HepG2 (cell line): ENCODE results near the gene PLEKHM2. TPM values are rescaled to one million over a fixed set of nuclear protein-coding genes. Genes with fewer than 3 reads are reported as not detected.

Experiments used
- ATAC-seq: fragments of 200-7000 bp; cut with Tn5 transposase; 3 replicates; pipeline ENCODE4 v1.9.1; 2020; ENCODE audit warnings: mild to moderate bottlenecking, moderate library complexity
- BruUV-seq: library from RNA; stranded (reverse); fragments of 400-500 nt; replicated peaks from 2 replicates; lab custom pipeline; 2021; lab: Mats Ljungman, UMichigan
- CTCF ChIA-PET: fragments of 300-600 bp; formaldehyde crosslinking; extraction: SDS; loops from one replicate; lab custom pipeline; 2021; ENCODE audit warnings: low total read pairs, inconsistent platforms, low intra/inter-chr PET ratio; lab: Yijun Ruan, JAX
- POLR2A ChIA-PET: fragments of 350-600 bp; sonication (Branson Sonifier 250); formaldehyde crosslinking; loops from one replicate; lab custom pipeline; 2020; ENCODE audit warnings: antibody characterized with exemption, inconsistent platforms; lab: Yijun Ruan, JAX
- DNase-seq: peaks from one replicate; pipeline ENCODE4 v3.0.0-alpha.2; 2015; ENCODE audit warnings: low spot score
- FAIRE-seq: peaks from 3 replicates; lab custom pipeline; 2011; peaks lifted over from hg19 to GRCh38; lab: Jason Lieb, UNC
- H2AFZ ChIP-seq: one replicate; pipeline ENCODE4 v1.6.1; 2011; ENCODE audit warnings: low read length, inconsistent platforms
- H3K27ac ChIP-seq: fragments of 300-600 bp; 3 replicates; pipeline ENCODE4 v1.8.0; 2011; ENCODE audit warnings: mixed run types, mild to moderate bottlenecking, mixed read lengths, low read length, inconsistent platforms; ENCODE audit not compliant: insufficient read depth; ENCODE audit errors: extremely low read length
- H3K27me3 ChIP-seq, 2 experiments: fragments of 200-600 bp in 1 of 2; 2 replicates in 1 of 2; 3 replicates in 1 of 2; pipeline versions ENCODE4 v1.6.0 to v1.8.0; 2011; ENCODE audit warnings: low read length in 2 of 2, mild to moderate bottlenecking in 2 of 2, moderate library complexity in 2 of 2, inconsistent platforms in 1 of 2; ENCODE audit not compliant: insufficient read depth in 2 of 2, control insufficient read depth in 1 of 2
- H3K36me3 ChIP-seq, 2 experiments: fragments of 200-600 bp in 1 of 2; replicated peaks in 1 of 2; 2 replicates in 1 of 2; 3 replicates in 1 of 2; pipeline versions ENCODE4 v1.5.1 to v1.8.0; 2011; ENCODE audit warnings: low read length in 2 of 2, inconsistent platforms in 1 of 2; ENCODE audit not compliant: insufficient read depth in 2 of 2, control insufficient read depth in 1 of 2
- H3K4me1 ChIP-seq: 2 replicates; pipeline ENCODE4 v1.5.1; 2012; ENCODE audit warnings: low read length, inconsistent platforms; ENCODE audit not compliant: insufficient read depth
- H3K4me2 ChIP-seq: 2 replicates; pipeline ENCODE4 v1.6.0; 2011; ENCODE audit warnings: low read depth, low read length, inconsistent platforms
- H3K4me3 ChIP-seq, 3 experiments: fragments of 200-600 bp in 1 of 3; sonication (generic), shearing (Covaris generic) in 1 of 3; replicated peaks in 1 of 3; 2 replicates each; pipeline ENCODE4 v1.5.1; 2011 to 2016; ENCODE audit warnings: low read length in 3 of 3, inconsistent platforms in 2 of 3, low read depth in 2 of 3, mild to moderate bottlenecking in 2 of 3, control low read depth in 1 of 3, mixed read lengths in 1 of 3; ENCODE audit not compliant: insufficient read depth in 1 of 3
- H3K79me2 ChIP-seq: one replicate; pipeline ENCODE4 v1.6.1; 2011; ENCODE audit warnings: low read length, inconsistent platforms; ENCODE audit not compliant: insufficient read depth
- H3K9ac ChIP-seq: 2 replicates; pipeline ENCODE4 v1.6.0; 2011; ENCODE audit warnings: mild to moderate bottlenecking, low read depth, low read length, inconsistent platforms; ENCODE audit not compliant: insufficient read depth
- H3K9me3 ChIP-seq: 2 replicates; pipeline ENCODE4 v1.5.1; 2012; ENCODE audit warnings: mild to moderate bottlenecking, low read length
- H4K20me1 ChIP-seq: 2 replicates; pipeline ENCODE4 v1.6.0; 2011; ENCODE audit warnings: inconsistent platforms, mild to moderate bottlenecking, low read length, moderate library complexity; ENCODE audit not compliant: insufficient read depth
- CHD2 ChIP-seq: IDR thresholded peaks from 2 replicates; pipeline ENCODE4 v1.6.1; 2011; ENCODE audit warnings: low read depth, low read length, improper control_type of control experiment
- WGBS: methylation state at CpG from one replicate; pipeline ENCODE4 v1.1.6; 2017; ENCODE audit warnings: low lambda C conversion rate; 5-methylcytosine and 5-hydroxymethylcytosine counted together
- in situ Hi-C: cut with HindIII; loops from 2 replicates; pipeline ENCODE4 v1.10.0; 2017; ENCODE audit warnings: low pct_unique_long_range_greater_than_20kb; ENCODE audit not compliant: extremely low pct_ligation_motif_present
- intact Hi-C: fragments of 100-400 bp; cut with micrococcal nuclease; formaldehyde crosslinking; loops from one replicate; pipeline ENCODE4 v1.10.0; 2022; ENCODE audit not compliant: unreplicated experiment
- polyA plus RNA-seq, 8 experiments: library from polyadenylated mRNA; depleted of rRNA in 3 of 8; stranded (reverse) in 7 of 8; unstranded in 1 of 8; fragments of >200 nt; fragmentation: Illumina TruSeq in 4 of 8; extraction: Trizol in 4 of 8; gene quantifications; 2 replicates each; pipeline versions ENCODE4 v1.2.1 to v1.2.3, GENCODE V29; 2011 to 2016; ENCODE audit warnings: low read depth in 4 of 8, missing spikeins in 1 of 8, mixed read lengths in 1 of 8; ENCODE audit not compliant: insufficient read depth in 1 of 8
- total RNA-seq, 5 experiments: library from RNA; depleted of rRNA; stranded (reverse); fragments of >200 nt; fragmentation: Illumina TruSeq; extraction: Trizol; gene quantifications; 2 replicates each; pipeline ENCODE4 v1.2.3, GENCODE V29; 2016; ENCODE audit warnings: low read depth in 1 of 5
- TF ChIP-seq, protein P1 (sequence below), 2 experiments: fragments of 450-650 bp in 1 of 2; sonication (generic) in 1 of 2; formaldehyde crosslinking in 1 of 2; IDR thresholded peaks; 2 replicates each; pipeline versions ENCODE4 v1.6.1 to v1.8.0; 2016 to 2022; ENCODE audit warnings: antibody characterized with exemption in 1 of 2, mild to moderate bottlenecking in 1 of 2, missing genetic modification reagents in 1 of 2

PLEKHM2 gene
- total and polyA plus RNA-seq, 2 of the 13 experiments (the other 11 are each of a cell fraction or from before 2014, with no cell fraction given) = 16.5 to 27.3 TPM

DNA sequence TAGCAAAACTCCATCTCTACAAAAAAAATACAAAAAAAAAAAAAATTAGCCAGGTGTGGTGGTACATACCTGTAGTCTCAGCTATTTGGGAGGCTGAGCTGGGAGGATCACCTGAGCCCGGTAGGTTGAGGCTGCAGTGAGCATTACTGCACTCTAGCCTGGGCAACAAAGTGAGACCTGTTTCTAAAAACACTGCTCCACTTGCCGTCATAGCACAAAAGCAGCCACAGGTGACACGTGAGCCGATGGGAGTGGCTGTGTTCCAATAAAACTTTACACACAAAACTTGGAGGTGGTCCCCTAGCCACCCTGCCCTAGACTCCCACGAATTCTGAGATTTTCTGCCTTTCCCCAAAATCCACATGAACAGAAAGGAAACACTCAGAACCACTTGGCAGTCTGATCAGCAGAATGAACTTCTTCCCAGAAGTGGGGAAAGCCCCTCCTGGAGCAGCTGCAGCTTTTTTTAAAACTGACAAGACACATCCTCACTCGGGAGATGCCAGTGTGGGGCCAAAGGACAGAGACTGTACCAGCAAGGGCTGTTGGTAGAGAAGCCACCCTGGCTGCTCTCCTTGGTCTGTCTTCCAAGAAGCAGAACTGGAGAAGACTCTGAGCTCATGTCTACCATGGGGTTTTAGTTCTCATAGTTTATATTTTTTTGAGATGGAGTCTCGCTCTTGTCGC is 23.3 kb downstream of the PLEKHM2 start:
- BruUV-seq = no TSS peak
- intact Hi-C loops = no loop called here
- H3K79me2 ChIP-seq = peaks cover 7% of the 10 kb centered on the region
- in situ Hi-C loops = no loop called here
- no peak overlapping the region for H2AFZ ChIP-seq
- ChIA-PET CTCF (no interaction called here), POLR2A (no interaction called here)
- H3K36me3 ChIP-seq = peaks cover 4 to 21% of the 10 kb centered on the region in 2 experiments; a peak in 3 of 5 replicates
- H3K4me3 ChIP-seq = no peak overlapping the region
- H3K9ac ChIP-seq = no peak overlapping the region
- 98% methylated on average over 8 of the region's 8 CpGs for WGBS
- no peak for FAIRE-seq
- no peaks in the 10 kb centered on the region for H3K9me3 ChIP-seq
- no peak overlapping the region for H3K27ac ChIP-seq
- no peaks in the 10 kb centered on the region for H3K4me1 ChIP-seq
- ATAC-seq = no peak
- H4K20me1 ChIP-seq = 0 out of 2 replicates have a peak, but pooled peaks cover 4% of the 10 kb centered on the region
- DNase-seq = no peak
- no peak overlapping the region for H3K4me2 ChIP-seq
- H3K27me3 ChIP-seq = no peaks in the 10 kb centered on the region
- TF ChIP-seq, protein P1, sequence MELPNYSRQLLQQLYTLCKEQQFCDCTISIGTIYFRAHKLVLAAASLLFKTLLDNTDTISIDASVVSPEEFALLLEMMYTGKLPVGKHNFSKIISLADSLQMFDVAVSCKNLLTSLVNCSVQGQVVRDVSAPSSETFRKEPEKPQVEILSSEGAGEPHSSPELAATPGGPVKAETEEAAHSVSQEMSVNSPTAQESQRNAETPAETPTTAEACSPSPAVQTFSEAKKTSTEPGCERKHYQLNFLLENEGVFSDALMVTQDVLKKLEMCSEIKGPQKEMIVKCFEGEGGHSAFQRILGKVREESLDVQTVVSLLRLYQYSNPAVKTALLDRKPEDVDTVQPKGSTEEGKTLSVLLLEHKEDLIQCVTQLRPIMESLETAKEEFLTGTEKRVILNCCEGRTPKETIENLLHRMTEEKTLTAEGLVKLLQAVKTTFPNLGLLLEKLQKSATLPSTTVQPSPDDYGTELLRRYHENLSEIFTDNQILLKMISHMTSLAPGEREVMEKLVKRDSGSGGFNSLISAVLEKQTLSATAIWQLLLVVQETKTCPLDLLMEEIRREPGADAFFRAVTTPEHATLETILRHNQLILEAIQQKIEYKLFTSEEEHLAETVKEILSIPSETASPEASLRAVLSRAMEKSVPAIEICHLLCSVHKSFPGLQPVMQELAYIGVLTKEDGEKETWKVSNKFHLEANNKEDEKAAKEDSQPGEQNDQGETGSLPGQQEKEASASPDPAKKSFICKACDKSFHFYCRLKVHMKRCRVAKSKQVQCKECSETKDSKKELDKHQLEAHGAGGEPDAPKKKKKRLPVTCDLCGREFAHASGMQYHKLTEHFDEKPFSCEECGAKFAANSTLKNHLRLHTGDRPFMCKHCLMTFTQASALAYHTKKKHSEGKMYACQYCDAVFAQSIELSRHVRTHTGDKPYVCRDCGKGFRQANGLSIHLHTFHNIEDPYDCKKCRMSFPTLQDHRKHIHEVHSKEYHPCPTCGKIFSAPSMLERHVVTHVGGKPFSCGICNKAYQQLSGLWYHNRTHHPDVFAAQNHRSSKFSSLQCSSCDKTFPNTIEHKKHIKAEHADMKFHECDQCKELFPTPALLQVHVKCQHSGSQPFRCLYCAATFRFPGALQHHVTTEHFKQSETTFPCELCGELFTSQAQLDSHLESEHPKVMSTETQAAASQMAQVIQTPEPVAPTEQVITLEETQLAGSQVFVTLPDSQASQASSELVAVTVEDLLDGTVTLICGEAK (IDR thresholded peaks at IDR 0.05) = no peak
- TF ChIP-seq, protein P1 (CRISPR knock-in tag; IDR thresholded peaks at IDR 0.05) = peak; percentile 25; the same call in 1 of the 2 replicates
- TF ChIP-seq CHD2 = no peak
